ENCODE data around the gene PLEKHA7.

Gene PLEKHA7

GRCh38 chr11:16789063-16789420 is 225.2 kb downstream of the PLEKHA7 start:
- H3K4me3 ChIP-seq (replicated peaks; ENCODE audit: low read depth, low read length) = no peak overlapping the region
- no peak for TF ChIP-seq CTCF (IDR thresholded peaks at IDR 0.05; ENCODE audit: low read depth, low read length, missing control alignments)
- no peak for DNase-seq (ENCODE audit: extremely low read depth, low read depth)

GRCh38 chr11:16788141-16789062 is 225.8 kb downstream of the PLEKHA7 start:
- peak; percentile 100 for TF ChIP-seq CTCF (IDR thresholded peaks at IDR 0.05; ENCODE audit: low read depth, low read length, missing control alignments)
- no peak overlapping the region for H3K4me3 ChIP-seq (replicated peaks; ENCODE audit: low read depth, low read length)
- DNase-seq (ENCODE audit: extremely low read depth, low read depth) = no peak

- no peak for DNase-seq (ENCODE audit: extremely low read depth, low read depth)
- TF ChIP-seq CTCF (IDR thresholded peaks at IDR 0.05; ENCODE audit: low read depth, low read length, missing control alignments) = no peak
- H3K4me3 ChIP-seq (replicated peaks; ENCODE audit: low read depth, low read length) = no peak overlapping the region
Observed at GRCh38 chr11:16787035-16787742, 227.0 kb downstream of the PLEKHA7 start.

- DNase-seq (ENCODE audit: extremely low read depth, low read depth) = no peak
- no peak for TF ChIP-seq CTCF (IDR thresholded peaks at IDR 0.05; ENCODE audit: low read depth, low read length, missing control alignments)
- no peak overlapping the region for H3K4me3 ChIP-seq (replicated peaks; ENCODE audit: low read depth, low read length)
Observed at GRCh38 chr11:16786131-16786530, 228.1 kb downstream of the PLEKHA7 start.

- peak; percentile 56 for DNase-seq (ENCODE audit: extremely low read depth, low read depth)
- TF ChIP-seq CTCF (IDR thresholded peaks at IDR 0.05; ENCODE audit: low read depth, low read length, missing control alignments) = peak; percentile 95
- H3K4me3 ChIP-seq (replicated peaks; ENCODE audit: low read depth, low read length) = no peak overlapping the region
Observed at GRCh38 chr11:16785520-16786128, 228.6 kb downstream of the PLEKHA7 start.

GRCh38 chr11:16784666-16785065 is 229.5 kb downstream of the PLEKHA7 start:
- TF ChIP-seq CTCF (IDR thresholded peaks at IDR 0.05; ENCODE audit: low read depth, low read length, missing control alignments) = no peak
- no peak overlapping the region for H3K4me3 ChIP-seq (replicated peaks; ENCODE audit: low read depth, low read length)
- no peak for DNase-seq (ENCODE audit: extremely low read depth, low read depth)

Measured in HFF-Myc (cell line).